Skeletal muscle satellite cell (primary cell): ENCODE data around the gene HTRA3.

Source experiments
- H3K27me3 ChIP-seq: 2 replicates; pipeline ENCODE4 v1.7.0; 2013; ENCODE audit warnings: low read length; ENCODE audit not compliant: control insufficient read depth, insufficient read depth
- H3K36me3 ChIP-seq: 2 replicates; pipeline ENCODE4 v1.7.0; 2013; ENCODE audit warnings: mild to moderate bottlenecking, control low read depth, low read length; ENCODE audit not compliant: insufficient read depth
- H3K4me1 ChIP-seq: 2 replicates; pipeline ENCODE4 v1.7.0; 2013; ENCODE audit warnings: low read length; ENCODE audit not compliant: control insufficient read depth, insufficient read depth
- H3K4me2 ChIP-seq: 2 replicates; pipeline ENCODE4 v1.7.0; 2013; ENCODE audit warnings: mild to moderate bottlenecking, low read length
- H3K4me3 ChIP-seq: 2 replicates; pipeline ENCODE4 v1.7.0; 2013; ENCODE audit warnings: low read length
- H3K9ac ChIP-seq: 2 replicates; pipeline ENCODE4 v1.7.0; 2013; ENCODE audit warnings: mild to moderate bottlenecking, low read depth, low read length, moderate library complexity
- H3K9me3 ChIP-seq: replicated peaks from 2 replicates; pipeline ENCODE4 v1.7.0; 2013; ENCODE audit warnings: mild to moderate bottlenecking, control low read depth, low read length

The HTRA3 gene

GRCh38 chr4:8285976-8286718 lies 16.6 kb downstream of the HTRA3 start:
- no peak overlapping the region for H3K9ac ChIP-seq
- H3K4me2 ChIP-seq = no peak overlapping the region
- no peak overlapping the region for H3K4me3 ChIP-seq
- no peaks in the 10 kb centered on the region for H3K36me3 ChIP-seq
- no peaks in the 10 kb centered on the region for H3K4me1 ChIP-seq
- H3K9me3 ChIP-seq = no peaks in the 10 kb centered on the region
- H3K27me3 ChIP-seq = peaks cover 9% of the 10 kb centered on the region

GRCh38 chr4:8286719-8287342 lies 17.3 kb downstream of the HTRA3 start:
- Histone ChIP-seq H3K9ac (no peak overlapping the region), H3K4me3 (no peak overlapping the region), H3K27me3 (peaks cover 9% of the 10 kb centered on the region), H3K9me3 (no peaks in the 10 kb centered on the region), H3K4me2 (no peak overlapping the region), H3K4me1 (no peaks in the 10 kb centered on the region), H3K36me3 (no peaks in the 10 kb centered on the region)

GRCh38 chr4:8287343-8288280 lies 18.1 kb downstream of the HTRA3 start:
- Histone ChIP-seq H3K4me2 (no peak overlapping the region), H3K36me3 (no peaks in the 10 kb centered on the region), H3K9ac (no peak overlapping the region), H3K4me1 (no peaks in the 10 kb centered on the region), H3K9me3 (no peaks in the 10 kb centered on the region), H3K4me3 (no peak overlapping the region), H3K27me3 (peaks cover 9% of the 10 kb centered on the region)

- no peaks in the 10 kb centered on the region for H3K36me3 ChIP-seq
- H3K9ac ChIP-seq = no peak overlapping the region
- H3K4me2 ChIP-seq = no peak overlapping the region
- H3K4me3 ChIP-seq = no peak overlapping the region
- no peaks in the 10 kb centered on the region for H3K4me1 ChIP-seq
- H3K9me3 ChIP-seq = no peaks in the 10 kb centered on the region
- peaks cover 13% of the 10 kb centered on the region for H3K27me3 ChIP-seq
These were observed 19.7 kb downstream of the HTRA3 start for GRCh38 chr4:8289151-8289750.

- H3K27me3 ChIP-seq = peaks cover 11% of the 10 kb centered on the region
- no peaks in the 10 kb centered on the region for H3K9me3 ChIP-seq
- H3K4me3 ChIP-seq = no peak overlapping the region
- no peaks in the 10 kb centered on the region for H3K4me1 ChIP-seq
- H3K36me3 ChIP-seq = no peaks in the 10 kb centered on the region
- no peak overlapping the region for H3K4me2 ChIP-seq
- H3K9ac ChIP-seq = no peak overlapping the region
These were observed 20.6 kb downstream of the HTRA3 start for GRCh38 chr4:8289956-8290700.

- Histone ChIP-seq H3K9me3 (no peaks in the 10 kb centered on the region), H3K27me3 (peaks cover 6% of the 10 kb centered on the region)
These were observed 21.1 kb downstream of the HTRA3 start for GRCh38 chr4:8290701-8290970.

GRCh38 chr4:8291036-8291682 lies 21.6 kb downstream of the HTRA3 start:
- no peak overlapping the region for H3K9ac ChIP-seq
- H3K4me1 ChIP-seq = no peaks in the 10 kb centered on the region

More at GRCh38 chr4:8290701-8290970, 21.1 kb downstream of the HTRA3 start:
- no peak overlapping the region for H3K4me2 ChIP-seq
- no peak overlapping the region for H3K4me3 ChIP-seq
- H3K36me3 ChIP-seq = no peaks in the 10 kb centered on the region
- H3K9ac ChIP-seq = no peak overlapping the region
- no peaks in the 10 kb centered on the region for H3K4me1 ChIP-seq

GRCh38 chr4:8291701-8292477 lies 22.3 kb downstream of the HTRA3 start:
- Histone ChIP-seq H3K9me3 (no peaks in the 10 kb centered on the region), H3K9ac (no peak overlapping the region), H3K4me3 (no peak overlapping the region), H3K27me3 (peaks cover 4% of the 10 kb centered on the region), H3K4me2 (no peak overlapping the region), H3K36me3 (no peaks in the 10 kb centered on the region), H3K4me1 (no peaks in the 10 kb centered on the region)

More at GRCh38 chr4:8291036-8291682, 21.6 kb downstream of the HTRA3 start:
- Histone ChIP-seq H3K27me3 (peaks cover 4% of the 10 kb centered on the region), H3K4me2 (no peak overlapping the region), H3K36me3 (no peaks in the 10 kb centered on the region), H3K4me3 (no peak overlapping the region), H3K9me3 (no peaks in the 10 kb centered on the region)

- peaks cover 4% of the 10 kb centered on the region for H3K27me3 ChIP-seq
- no peaks in the 10 kb centered on the region for H3K4me1 ChIP-seq
- no peaks in the 10 kb centered on the region for H3K36me3 ChIP-seq
- no peak overlapping the region for H3K4me3 ChIP-seq
- no peak overlapping the region for H3K9ac ChIP-seq
- H3K4me2 ChIP-seq = no peak overlapping the region
- no peaks in the 10 kb centered on the region for H3K9me3 ChIP-seq
These were observed 23.0 kb downstream of the HTRA3 start for GRCh38 chr4:8292478-8293107.
